GM21717 (cell line): ENCODE measurements around the gene MSL1.

Experiments
- ATAC-seq: cut with Tn5 transposase; IDR thresholded peaks from one replicate; pipeline ENCODE4 v1.9.1; 2021; ENCODE audit warnings: mild to moderate bottlenecking, moderate library complexity; ENCODE audit not compliant: unreplicated experiment

The MSL1 gene

DNA sequence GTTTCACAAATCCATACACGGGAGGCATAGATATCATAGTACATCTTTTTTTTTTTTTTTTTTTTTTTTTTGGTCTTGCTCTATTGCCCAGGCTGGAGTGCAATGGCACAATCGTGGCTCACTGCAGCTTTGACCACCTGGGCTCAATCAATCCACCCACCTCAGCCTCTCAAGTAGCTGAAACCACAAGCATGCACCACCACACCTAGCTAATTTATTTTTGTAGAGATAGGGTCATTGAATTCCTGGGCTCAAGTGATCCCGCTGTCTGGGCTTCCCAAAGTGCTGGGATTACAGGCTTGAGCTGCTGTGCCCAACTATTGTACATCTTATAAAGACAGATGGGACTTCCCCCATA, 52.0 kb downstream of the MSL1 start:
- no peak for ATAC-seq

DNA sequence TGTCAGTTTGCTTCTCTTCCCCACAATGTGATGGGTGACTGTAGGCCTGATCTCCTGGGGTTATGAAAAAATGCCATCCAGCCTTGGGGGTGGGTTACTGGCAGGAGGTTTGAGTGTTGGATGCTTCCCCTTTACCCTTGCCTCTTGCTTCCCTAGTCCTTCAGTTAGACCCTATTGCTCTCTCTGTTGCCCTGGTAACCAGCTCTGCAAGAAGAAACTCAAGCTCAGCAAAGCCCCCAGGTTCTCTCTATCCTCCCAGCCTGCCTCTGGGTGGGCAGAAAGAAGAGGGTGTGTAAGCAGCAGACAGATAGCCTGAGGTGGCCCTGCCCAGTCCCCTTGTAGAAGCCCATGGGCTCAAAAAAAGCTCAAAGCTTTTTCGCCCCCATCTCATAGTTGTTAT, 52.7 kb downstream of the MSL1 start:
- no peak for ATAC-seq

DNA sequence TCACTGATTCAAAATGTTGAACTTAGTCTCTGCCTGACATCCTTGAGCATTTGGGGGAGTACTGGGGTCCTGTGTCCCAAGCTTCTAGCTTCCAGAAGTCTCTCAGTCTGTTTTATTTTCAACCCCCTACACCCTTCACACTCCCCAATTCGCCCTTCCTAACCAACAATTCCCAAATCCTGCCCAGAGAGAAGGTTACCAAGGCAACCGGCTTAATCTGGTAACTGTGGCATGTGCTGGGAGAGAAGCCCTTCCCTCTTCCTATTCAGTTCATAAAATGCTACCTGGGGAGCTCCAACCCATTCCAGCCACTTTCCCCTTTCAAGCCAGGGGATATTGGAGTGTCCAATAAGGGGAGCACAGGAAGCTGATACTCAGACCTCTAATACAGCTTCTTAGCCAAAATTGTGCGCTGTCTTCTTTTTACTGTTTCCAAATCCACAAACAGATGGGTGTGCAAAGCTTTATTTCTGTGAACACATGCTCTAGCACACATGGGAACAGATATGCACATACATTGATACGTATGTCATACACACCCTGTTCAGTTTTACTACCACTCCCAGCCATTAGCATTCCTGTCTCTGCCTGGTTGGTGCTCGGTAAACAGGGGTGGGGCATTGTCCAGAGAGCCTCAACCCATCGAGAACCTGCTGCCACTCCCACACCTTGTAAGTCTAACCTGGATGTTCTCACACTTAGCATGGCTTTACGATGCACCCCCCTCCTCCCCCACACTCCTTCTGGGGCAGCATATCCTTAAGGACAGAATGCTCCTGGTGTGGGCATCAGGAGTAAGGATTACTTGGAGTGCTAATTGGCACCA, 54.4 kb downstream of the MSL1 start:
- ATAC-seq, result no peak

DNA sequence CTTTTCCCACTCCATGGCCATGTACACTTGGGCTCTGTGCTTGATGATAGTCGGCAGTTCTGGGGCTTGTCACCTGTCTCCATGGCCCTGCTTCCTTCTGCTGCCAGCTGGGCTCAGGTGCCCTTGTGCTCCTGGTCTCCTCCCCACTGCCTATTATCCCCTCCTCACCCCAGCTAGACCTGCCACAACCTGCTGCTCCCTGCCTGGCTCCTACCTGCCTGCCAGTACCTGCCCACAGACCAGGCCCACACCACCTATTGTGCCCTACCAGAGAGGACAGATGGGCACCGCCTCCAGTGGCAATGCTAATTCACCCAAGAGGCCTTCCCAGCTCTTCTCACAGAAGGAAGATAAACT, 55.0 kb downstream of the MSL1 start:
- ATAC-seq, result no peak

DNA sequence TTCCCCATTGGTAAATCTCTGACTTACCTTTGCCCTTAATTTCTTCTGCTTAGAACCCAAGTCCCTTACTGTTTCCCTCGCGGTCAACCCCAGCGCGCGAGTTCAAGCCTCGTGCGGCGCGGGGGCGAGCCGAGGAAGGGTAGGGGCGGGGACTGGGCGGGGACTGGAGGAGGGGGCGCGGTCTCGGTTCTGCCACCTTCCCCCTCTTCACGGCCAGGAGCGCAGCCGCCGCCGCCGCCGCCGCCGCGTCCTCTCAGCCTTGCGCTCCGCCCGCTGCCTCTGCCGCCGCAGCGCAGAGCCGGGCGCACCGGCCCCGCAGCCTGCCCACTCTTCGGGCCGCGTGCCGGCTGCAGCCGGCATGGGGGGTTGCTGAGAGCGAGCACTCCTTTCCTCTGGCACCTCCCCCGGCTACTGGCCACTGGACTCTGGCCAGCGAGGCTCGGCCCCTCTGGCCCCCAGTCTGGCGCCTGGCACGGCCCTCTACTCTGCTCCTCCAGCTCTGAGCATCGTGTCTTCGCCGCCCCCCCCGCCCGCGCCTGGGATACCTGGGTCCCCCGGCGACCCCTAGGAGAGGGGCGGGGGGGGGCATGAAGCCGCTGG, 55.6 kb downstream of the MSL1 start, which contains the start of gene RAPGEFL1:
TSS of gene RAPGEFL1 (plus strand) at position 196 of the 600 bp plus-strand sequence. CDS start at position 588, 392 bp downstream.
- ATAC-seq, result no peak

DNA sequence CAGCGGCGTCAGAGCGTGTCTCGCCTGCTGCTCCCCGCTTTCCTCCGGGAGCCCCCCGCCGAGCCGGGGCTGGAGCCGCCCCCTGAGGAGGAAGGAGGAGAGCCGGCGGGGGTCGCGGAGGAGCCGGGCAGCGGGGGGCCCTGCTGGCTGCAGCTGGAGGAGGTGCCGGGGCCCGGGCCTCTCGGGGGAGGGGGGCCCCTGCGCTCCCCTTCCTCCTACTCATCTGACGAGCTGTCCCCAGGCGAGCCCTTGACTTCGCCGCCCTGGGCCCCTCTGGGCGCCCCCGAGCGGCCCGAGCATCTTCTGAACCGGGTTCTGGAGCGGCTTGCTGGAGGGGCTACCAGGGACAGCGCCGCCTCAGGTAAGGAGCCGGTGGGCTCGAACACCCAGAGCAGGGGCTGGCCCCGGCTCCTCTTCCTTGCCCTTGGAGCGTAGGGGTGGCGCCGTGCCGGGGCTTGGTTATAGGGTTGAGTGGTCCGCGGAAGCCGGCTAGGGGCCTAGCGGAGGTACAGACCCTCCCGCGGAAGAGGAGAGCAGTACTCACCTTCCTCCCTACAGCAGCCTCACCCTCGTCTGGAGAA, 56.3 kb downstream of the MSL1 start:
- no peak for ATAC-seq

DNA sequence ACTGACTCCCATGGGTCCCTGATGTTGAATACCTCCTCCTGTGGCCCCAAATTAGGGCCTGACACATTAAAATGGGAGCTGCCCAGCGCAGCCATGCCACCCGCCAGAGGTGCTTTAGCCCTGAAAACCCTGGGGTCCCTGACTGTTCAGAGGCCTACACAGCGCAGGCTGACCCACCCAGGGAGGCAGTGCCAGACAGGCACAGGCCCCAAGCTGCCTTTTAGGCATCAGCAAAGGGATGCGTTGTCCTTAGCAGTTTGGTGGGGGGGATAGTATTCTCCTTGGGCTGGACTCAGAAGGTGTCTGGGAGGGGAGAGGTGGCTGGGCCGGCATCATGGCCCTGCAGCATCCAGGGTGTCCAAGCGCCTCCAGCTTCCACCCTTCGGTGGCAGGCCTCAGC, 56.9 kb downstream of the MSL1 start:
- no peak for ATAC-seq

DNA sequence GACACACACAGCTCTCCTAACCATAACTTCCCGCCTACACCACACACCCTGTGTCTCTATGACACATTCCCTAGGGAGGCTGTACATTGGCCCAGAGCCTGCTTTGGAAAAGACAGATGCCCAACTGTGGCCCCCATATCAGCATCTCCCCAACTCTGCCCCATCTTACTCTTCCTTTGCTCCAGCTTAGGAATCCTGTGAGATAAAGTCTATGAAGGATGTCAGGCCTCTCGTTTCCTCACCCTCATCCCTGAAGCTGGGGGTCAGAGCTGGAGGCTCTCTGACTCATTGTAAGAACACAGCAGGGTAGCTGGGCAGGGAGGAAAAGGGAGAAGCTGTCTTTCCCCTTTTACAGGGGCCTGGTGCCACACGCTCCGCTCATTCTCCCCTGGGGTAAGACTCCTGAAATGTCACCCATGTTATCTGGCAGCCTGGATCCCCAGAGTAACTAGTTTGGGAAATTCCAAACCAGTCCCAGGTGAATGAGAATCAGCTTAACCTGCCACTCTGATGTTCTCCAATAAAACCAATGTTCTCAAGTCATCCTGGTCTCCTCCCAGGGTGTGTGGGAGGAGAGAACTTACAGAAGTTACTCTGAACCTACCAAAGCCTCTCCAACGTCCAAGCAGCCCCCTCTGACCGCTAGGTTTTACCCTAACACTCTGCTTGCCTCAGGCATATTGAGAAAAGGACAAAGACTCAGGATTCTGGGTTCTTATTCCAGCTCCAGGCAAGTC, 58.3 kb downstream of the MSL1 start:
- no peak for ATAC-seq

DNA sequence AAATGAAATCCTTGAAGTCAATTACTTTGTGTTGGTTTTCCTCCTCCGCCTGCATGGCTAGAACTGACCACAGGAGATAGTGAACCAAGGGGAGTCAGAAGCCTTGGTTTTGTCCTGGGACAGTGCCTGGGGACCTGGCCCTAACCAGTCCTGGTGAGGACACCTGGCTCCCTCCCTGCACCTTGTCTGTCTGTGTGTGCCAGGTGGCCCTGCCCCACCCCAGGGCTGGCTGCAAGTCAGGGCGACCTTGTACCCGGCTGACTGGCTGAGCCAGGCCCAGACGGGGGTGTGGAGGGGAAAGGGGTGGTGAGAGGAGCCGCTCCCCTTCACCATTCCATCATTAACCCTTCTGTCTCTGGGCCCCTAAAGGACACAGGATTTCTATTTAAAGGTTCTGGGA, 58.9 kb downstream of the MSL1 start:
- no peak for ATAC-seq

DNA sequence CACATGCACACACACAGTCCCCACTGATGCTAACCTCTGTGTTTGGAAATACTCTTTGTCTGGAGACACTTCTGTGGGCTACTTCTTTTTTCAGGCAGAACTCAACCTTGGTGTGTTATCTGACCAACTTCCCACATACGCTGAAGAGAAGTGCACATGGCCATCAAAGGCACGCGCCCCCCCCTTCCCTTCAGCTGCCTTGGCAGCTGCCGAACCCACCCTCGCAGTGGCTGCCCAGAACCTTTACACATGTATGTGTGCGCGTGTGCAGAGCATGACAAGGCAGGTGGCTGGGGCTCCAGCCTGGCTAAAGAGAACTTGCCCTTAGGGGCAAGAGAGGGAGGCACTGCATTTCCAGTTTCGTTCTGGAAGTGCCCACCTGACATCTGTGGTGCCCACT, 59.4 kb downstream of the MSL1 start:
- no peak for ATAC-seq

DNA sequence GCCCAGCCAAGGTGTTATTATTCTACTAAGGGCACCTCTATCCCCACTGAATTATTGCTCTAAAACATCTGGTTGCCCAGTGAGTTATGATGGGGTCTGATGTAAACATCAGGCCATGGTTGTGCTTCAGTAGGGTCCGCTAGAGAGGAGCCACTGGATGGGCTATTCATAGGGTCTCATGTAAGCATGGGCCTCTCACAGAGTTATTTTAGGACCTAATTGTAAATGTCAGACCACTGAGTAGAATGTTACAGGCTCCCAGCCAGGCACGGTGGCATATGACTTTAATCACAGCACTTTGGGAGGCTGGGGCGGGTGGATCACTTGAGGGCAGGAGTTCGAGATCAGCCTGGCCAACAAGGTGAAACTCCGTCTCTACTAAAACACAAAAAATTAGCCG, 60.8 kb downstream of the MSL1 start:
- no peak for ATAC-seq
